Regular cardiac myocyte (primary cell): ENCODE results near the gene TRIM47. TPM values are rescaled to one million over a fixed set of nuclear protein-coding genes. Genes with fewer than 3 reads are reported as not detected.

Source experiments
- total RNA-seq: library from RNA; depleted of rRNA; stranded (reverse); fragments of >200 nt; gene quantifications from 2 replicates; pipeline ENCODE4 v1.2.3, GENCODE V29; 2014

TRIM47 gene
- total RNA-seq: 7.7 and 14.1 TPM in 2 replicates

GRCh38 chr17:75878174-75878998 lies at the start of gene TRIM47:
TSS of gene TRIM47 (minus strand) at chr17:75878581. CDS start at chr17:75878548, 33 bp downstream.

DNA sequence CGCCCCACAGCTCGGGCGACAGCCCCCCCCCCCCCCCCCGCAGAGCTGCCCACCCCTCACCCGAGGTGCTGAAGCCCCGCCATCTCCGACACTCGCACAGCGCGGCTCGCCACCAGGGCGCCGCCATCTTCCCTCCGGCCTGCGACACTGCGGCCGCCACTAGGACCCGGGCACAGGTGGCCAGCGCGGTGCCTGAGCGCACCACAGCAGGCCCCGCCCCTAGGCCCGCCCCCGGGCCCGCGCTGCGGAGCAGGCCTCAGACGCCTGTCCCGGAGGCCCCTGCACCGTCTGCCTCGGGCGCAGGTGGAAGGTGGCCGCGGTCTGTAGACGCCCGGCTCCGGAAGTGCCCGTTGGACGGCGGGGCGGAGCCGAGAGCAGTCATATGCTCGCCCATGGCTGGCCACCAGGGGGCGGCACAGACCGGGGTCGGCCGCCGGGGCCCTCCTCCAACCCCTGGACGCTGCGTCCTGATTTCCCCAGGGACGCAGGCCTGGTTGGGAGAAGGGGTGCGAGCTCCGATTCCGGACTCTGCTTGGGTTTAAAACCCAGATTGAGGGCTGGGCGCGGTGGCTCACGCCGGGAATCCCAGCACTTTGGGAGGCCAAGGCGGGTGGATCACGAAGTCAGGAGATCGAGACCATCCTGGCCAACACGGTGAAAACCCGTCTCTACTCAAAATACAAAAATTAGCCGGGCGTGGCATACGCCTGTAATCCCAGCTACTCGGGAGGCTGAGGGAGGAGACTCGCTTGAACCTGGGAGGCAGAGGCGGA lies 26.6 kb upstream of the TRIM47 start, which contains the start of gene MRPL38:
Gene MRPL38, minus strand, starts transcription at position 136 of the 773 bp plus-strand sequence. Its CDS starts 9 bp downstream, at position 127.

GRCh38 chr17:75896415-75897159 lies 18.2 kb upstream of the TRIM47 start, which contains the start of gene TRIM65:
TSS of gene TRIM65 (minus strand) at chr17:75896951. CDS start at chr17:75896937, 14 bp downstream.

GRCh38 chr17:75855310-75856061 lies 22.9 kb downstream of the TRIM47 start, which contains the start of gene WBP2:
TSS of gene WBP2 (minus strand) at chr17:75855335. CDS start at chr17:75855297, 38 bp downstream.

DNA sequence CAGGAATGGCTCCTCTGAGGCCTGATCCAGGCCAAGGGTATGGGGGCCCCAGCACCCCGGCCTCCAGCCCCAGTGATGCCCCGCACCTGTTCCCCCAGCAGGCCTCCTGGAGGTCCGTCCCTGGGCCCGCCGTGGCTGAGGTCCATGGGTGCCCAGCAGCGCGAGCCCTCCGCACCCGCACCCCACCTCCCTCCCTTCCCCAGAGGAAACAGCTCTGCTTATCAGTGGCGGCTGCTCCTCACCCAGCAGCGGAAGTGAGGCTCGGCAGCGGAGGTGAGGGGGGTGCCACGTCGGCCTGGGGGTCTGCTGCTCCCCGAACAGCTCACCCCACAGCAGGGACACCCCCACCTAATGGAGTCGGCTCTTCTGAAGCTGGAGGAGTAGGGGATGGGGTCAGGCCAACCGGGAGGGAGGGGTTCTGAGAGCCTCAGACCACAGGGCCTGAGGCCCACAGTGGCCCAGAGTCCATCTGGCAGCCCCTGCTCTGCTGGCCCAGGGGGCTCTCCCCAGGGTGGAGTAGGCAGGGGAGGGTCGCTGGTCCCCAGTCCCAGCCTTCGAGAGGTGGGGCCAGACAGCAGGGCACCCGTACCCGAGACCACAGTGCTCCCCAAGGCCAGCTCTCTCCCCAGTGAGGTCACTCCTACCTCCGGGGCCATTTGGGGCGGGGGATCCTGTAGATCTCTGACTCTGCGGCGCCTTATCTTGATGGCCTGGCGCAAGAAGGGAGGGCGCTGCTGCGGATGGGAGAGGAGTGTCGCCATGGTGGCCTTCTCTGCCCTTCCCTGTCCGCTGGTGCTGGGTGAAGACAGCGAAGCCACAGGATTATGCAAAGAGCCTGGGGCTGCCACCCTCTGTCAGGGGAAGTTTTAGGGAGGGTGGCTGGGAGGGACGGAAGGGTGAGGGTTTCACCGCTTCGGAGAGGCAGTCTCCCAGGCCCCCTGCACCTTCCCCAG lies 34.5 kb downstream of the TRIM47 start, which contains the start of gene UNC13D:
Gene UNC13D, minus strand, starts transcription at position 828 of the 953 bp plus-strand sequence. Its CDS starts 67 bp downstream, at position 761.

Other genes with a start within 250 kb of the TRIM47 start
- gene SMIM5, start 245.1 kb downstream of the TRIM47 start, total RNA-seq: 0.28 TPM in 1 of 2 replicates, not detected in the other
- 12.5 and 16.6 TPM in 2 replicates for gene RECQL5, start 211.4 kb downstream of the TRIM47 start, total RNA-seq
- 31.0 and 52.9 TPM in 2 replicates for gene SAP30BP, start 211.2 kb downstream of the TRIM47 start, total RNA-seq
- gene ITGB4, start 157.1 kb downstream of the TRIM47 start, total RNA-seq: under 0.01 and 0.38 TPM in 2 replicates
- 29.3 and 49.1 TPM in 2 replicates for gene GALK1, start 113.4 kb downstream of the TRIM47 start, total RNA-seq
- gene UNK, start 93.8 kb downstream of the TRIM47 start, total RNA-seq: 8.2 and 9.4 TPM in 2 replicates
- 0.19 and 0.85 TPM in 2 replicates for gene UNC13D, start 34.2 kb downstream of the TRIM47 start, total RNA-seq
- 19.4 and 23.1 TPM in 2 replicates for gene WBP2, start 23.2 kb downstream of the TRIM47 start, total RNA-seq
- gene TRIM65, start 18.4 kb upstream of the TRIM47 start, total RNA-seq: 13.5 and 17.6 TPM in 2 replicates
- gene MRPL38, start 26.3 kb upstream of the TRIM47 start, total RNA-seq: 25.9 and 28.2 TPM in 2 replicates
- gene FBF1, start 62.5 kb upstream of the TRIM47 start, total RNA-seq: 15.0 and 21.7 TPM in 2 replicates
- gene ACOX1, start 100.6 kb upstream of the TRIM47 start, total RNA-seq: 52.4 and 54.8 TPM in 2 replicates
- 8.2 and 8.6 TPM in 2 replicates for gene TEN1, start 100.7 kb upstream of the TRIM47 start, total RNA-seq
- 0.28 and 0.38 TPM in 2 replicates for gene CDK3, start 122.3 kb upstream of the TRIM47 start, total RNA-seq
- gene EVPL, start 148.7 kb upstream of the TRIM47 start, total RNA-seq: under 0.01 TPM in 2 replicates
- 25.1 and 42.2 TPM in 2 replicates for gene SRP68, start 193.9 kb upstream of the TRIM47 start, total RNA-seq
- under 0.01 TPM in 1 of 2 replicates, not detected in the other for gene GALR2, start 196.2 kb upstream of the TRIM47 start, total RNA-seq
- gene ZACN, start 200.6 kb upstream of the TRIM47 start, total RNA-seq: not detected in 2 replicates
- 82.9 and 87.0 TPM in 2 replicates for gene EXOC7, start 225.2 kb upstream of the TRIM47 start, total RNA-seq